ENCODE measurements around the gene AKAP8. TPM values are rescaled to one million over a fixed set of nuclear protein-coding genes. Genes with fewer than 3 reads are reported as not detected.

AKAP8 gene
- total RNA-seq, 1 experiment from 2014 or later = 35.8 TPM

- Mint-ChIP-seq H3K27ac (ENCODE audit: unreplicated experiment) (no peak overlapping the region), H3K36me3 (ENCODE audit: insufficient read depth, unreplicated experiment) (peaks cover 19% of the 10 kb centered on the region), H3K9me3 (ENCODE audit: low read depth, unreplicated experiment) (no peaks in the 10 kb centered on the region), H3K4me3 (ENCODE audit: low read depth, unreplicated experiment) (no peak overlapping the region), H3K4me1 (ENCODE audit: low read depth, unreplicated experiment) (peaks cover 8% of the 10 kb centered on the region), H3K27me3 (ENCODE audit: unreplicated experiment) (no peaks in the 10 kb centered on the region)
- intact Hi-C loops (cut with micrococcal nuclease; ENCODE audit: unreplicated experiment) = no loop called here
- CTCF ChIA-PET = interaction anchor here (0.7 kb wide), 1 partner anchor 127 kb away, joined by 3 read pairs; no protein-coding TSS in a partner anchor
- BruUV-seq (replicated peaks) = no TSS peak
- DNase-seq = no peak
- TF ChIP-seq, protein P1, sequence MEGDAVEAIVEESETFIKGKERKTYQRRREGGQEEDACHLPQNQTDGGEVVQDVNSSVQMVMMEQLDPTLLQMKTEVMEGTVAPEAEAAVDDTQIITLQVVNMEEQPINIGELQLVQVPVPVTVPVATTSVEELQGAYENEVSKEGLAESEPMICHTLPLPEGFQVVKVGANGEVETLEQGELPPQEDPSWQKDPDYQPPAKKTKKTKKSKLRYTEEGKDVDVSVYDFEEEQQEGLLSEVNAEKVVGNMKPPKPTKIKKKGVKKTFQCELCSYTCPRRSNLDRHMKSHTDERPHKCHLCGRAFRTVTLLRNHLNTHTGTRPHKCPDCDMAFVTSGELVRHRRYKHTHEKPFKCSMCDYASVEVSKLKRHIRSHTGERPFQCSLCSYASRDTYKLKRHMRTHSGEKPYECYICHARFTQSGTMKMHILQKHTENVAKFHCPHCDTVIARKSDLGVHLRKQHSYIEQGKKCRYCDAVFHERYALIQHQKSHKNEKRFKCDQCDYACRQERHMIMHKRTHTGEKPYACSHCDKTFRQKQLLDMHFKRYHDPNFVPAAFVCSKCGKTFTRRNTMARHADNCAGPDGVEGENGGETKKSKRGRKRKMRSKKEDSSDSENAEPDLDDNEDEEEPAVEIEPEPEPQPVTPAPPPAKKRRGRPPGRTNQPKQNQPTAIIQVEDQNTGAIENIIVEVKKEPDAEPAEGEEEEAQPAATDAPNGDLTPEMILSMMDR (IDR thresholded peaks at IDR 0.05; ENCODE audit: unreplicated experiment) = no peak
These were observed 47.1 kb upstream of the AKAP8 start for GRCh38 chr19:15426485-15427349.

- Mint-ChIP-seq H3K36me3 (ENCODE audit: insufficient read depth, unreplicated experiment) (peaks cover 13% of the 10 kb centered on the region), H3K27ac (ENCODE audit: unreplicated experiment) (no peak overlapping the region), H3K4me3 (ENCODE audit: low read depth, unreplicated experiment) (no peak overlapping the region), H3K9me3 (ENCODE audit: low read depth, unreplicated experiment) (no peaks in the 10 kb centered on the region), H3K27me3 (ENCODE audit: unreplicated experiment) (no peaks in the 10 kb centered on the region), H3K4me1 (ENCODE audit: low read depth, unreplicated experiment) (no peaks in the 10 kb centered on the region)
- CTCF ChIA-PET = interaction anchor here (0.6 kb wide), 1 partner anchor 1801 kb away, joined by 4 read pairs; the partner anchor contains the start of gene OCEL1
- no peak for DNase-seq
- TF ChIP-seq, protein P1 (IDR thresholded peaks at IDR 0.05; ENCODE audit: unreplicated experiment) = no peak
- intact Hi-C loops (cut with micrococcal nuclease; ENCODE audit: unreplicated experiment) = no loop called here
- no TSS peak for BruUV-seq (replicated peaks)
These were observed 45.8 kb upstream of the AKAP8 start for GRCh38 chr19:15425321-15425950.

- H3K4me1 Mint-ChIP-seq (ENCODE audit: low read depth, unreplicated experiment) = peaks cover 4% of the 10 kb centered on the region
- no peak overlapping the region for H3K27ac Mint-ChIP-seq (ENCODE audit: unreplicated experiment)
- CTCF ChIA-PET = no interaction called here
- BruUV-seq (replicated peaks) = no TSS peak
- intact Hi-C loops (cut with micrococcal nuclease; ENCODE audit: unreplicated experiment) = no loop called here
- no peak overlapping the region for H3K4me3 Mint-ChIP-seq (ENCODE audit: low read depth, unreplicated experiment)
- no peak for DNase-seq
- no peaks in the 10 kb centered on the region for H3K9me3 Mint-ChIP-seq (ENCODE audit: low read depth, unreplicated experiment)
- H3K36me3 Mint-ChIP-seq (ENCODE audit: insufficient read depth, unreplicated experiment) = peaks cover 13% of the 10 kb centered on the region
- H3K27me3 Mint-ChIP-seq (ENCODE audit: unreplicated experiment) = no peaks in the 10 kb centered on the region
- TF ChIP-seq, protein P1 (IDR thresholded peaks at IDR 0.05; ENCODE audit: unreplicated experiment) = no peak
These were observed 45.2 kb upstream of the AKAP8 start for GRCh38 chr19:15424692-15425272.

DNA sequence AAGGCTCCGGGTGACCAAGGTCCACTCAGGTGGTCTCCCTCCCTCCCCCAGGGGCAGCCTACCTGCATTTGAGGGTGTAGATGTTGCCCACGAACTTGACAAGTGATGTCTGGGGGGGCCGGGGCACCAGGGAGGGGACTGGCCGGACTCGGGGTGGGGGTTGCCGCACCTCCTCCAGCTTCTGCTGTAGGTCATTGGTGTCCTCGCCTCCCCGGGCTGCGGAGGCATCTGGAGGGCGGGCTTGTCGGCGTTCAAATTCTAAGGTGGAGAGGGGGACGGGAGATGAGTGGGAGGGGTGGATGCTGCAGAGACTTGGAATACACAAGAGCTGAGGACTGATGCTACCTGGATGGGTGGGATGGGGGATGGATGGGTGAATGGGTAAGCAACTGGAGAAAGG lies 44.5 kb upstream of the AKAP8 start:
- no peak overlapping the region for H3K4me3 Mint-ChIP-seq (ENCODE audit: low read depth, unreplicated experiment)
- CTCF ChIA-PET = no interaction called here
- peaks cover 20% of the 10 kb centered on the region for H3K36me3 Mint-ChIP-seq (ENCODE audit: insufficient read depth, unreplicated experiment)
- TF ChIP-seq, protein P1 (IDR thresholded peaks at IDR 0.05; ENCODE audit: unreplicated experiment) = no peak
- no TSS peak for BruUV-seq (replicated peaks)
- no peak overlapping the region for H3K27ac Mint-ChIP-seq (ENCODE audit: unreplicated experiment)
- no peak for DNase-seq
- no peaks in the 10 kb centered on the region for H3K27me3 Mint-ChIP-seq (ENCODE audit: unreplicated experiment)
- peaks cover 7% of the 10 kb centered on the region for H3K4me1 Mint-ChIP-seq (ENCODE audit: low read depth, unreplicated experiment)
- intact Hi-C loops (cut with micrococcal nuclease; ENCODE audit: unreplicated experiment) = no loop called here
- H3K9me3 Mint-ChIP-seq (ENCODE audit: low read depth, unreplicated experiment) = no peaks in the 10 kb centered on the region

All from Calu3 (cell line).